Measurements from ENCODE around the gene CUL9.

CUL9 gene

GRCh38 chr6:43261198-43261597, 79.2 kb downstream of the CUL9 start:
- H3K4me3 ChIP-seq (replicated peaks; ENCODE audit: insufficient read depth, low read length): no peak overlapping the region
- H3K27me3 ChIP-seq (ENCODE audit: insufficient read depth, poor library complexity, severe bottlenecking): peaks cover 7% of the 10 kb centered on the region
- no peak for TF ChIP-seq SPI1 (IDR thresholded peaks at IDR 0.05; ENCODE audit: borderline replicate concordance, low read depth)
- TF ChIP-seq CTCF (IDR thresholded peaks at IDR 0.05; ENCODE audit: insufficient read depth, low read length): no peak
- no peak for TF ChIP-seq POLR2AphosphoS5 (IDR thresholded peaks at IDR 0.05; ENCODE audit: low read depth)
- TF ChIP-seq REST (IDR thresholded peaks at IDR 0.05; ENCODE audit: insufficient replicate concordance, low read depth): no peak
- TF ChIP-seq GABPA (IDR thresholded peaks at IDR 0.05; ENCODE audit: low read depth): no peak
- H3K27ac ChIP-seq (replicated peaks): no peak overlapping the region
- DNase-seq (ENCODE audit: low read depth in 1 of 2, low spot score in 1 of 2): no peak

- H3K4me3 ChIP-seq (replicated peaks; ENCODE audit: insufficient read depth, low read length): no peak overlapping the region
- peaks cover 7% of the 10 kb centered on the region for H3K27me3 ChIP-seq (ENCODE audit: insufficient read depth, poor library complexity, severe bottlenecking)
- DNase-seq (ENCODE audit: low read depth in 1 of 2, low spot score in 1 of 2): no peak
- TF ChIP-seq REST (IDR thresholded peaks at IDR 0.05; ENCODE audit: insufficient replicate concordance, low read depth) (no peak), POLR2AphosphoS5 (IDR thresholded peaks at IDR 0.05; ENCODE audit: low read depth) (no peak), CTCF (IDR thresholded peaks at IDR 0.05; ENCODE audit: insufficient read depth, low read length) (no peak), SPI1 (IDR thresholded peaks at IDR 0.05; ENCODE audit: borderline replicate concordance, low read depth) (no peak), GABPA (IDR thresholded peaks at IDR 0.05; ENCODE audit: low read depth) (no peak)
- H3K27ac ChIP-seq (replicated peaks): no peak overlapping the region
Measured at GRCh38 chr6:43262000-43262779, 80.2 kb downstream of the CUL9 start.

GRCh38 chr6:43262780-43263313, 80.9 kb downstream of the CUL9 start:
- Histone ChIP-seq H3K27ac (replicated peaks) (no peak overlapping the region), H3K4me3 (replicated peaks; ENCODE audit: insufficient read depth, low read length) (no peak overlapping the region), H3K27me3 (ENCODE audit: insufficient read depth, poor library complexity, severe bottlenecking) (peaks cover 5% of the 10 kb centered on the region)
- TF ChIP-seq GABPA (IDR thresholded peaks at IDR 0.05; ENCODE audit: low read depth): no peak
- TF ChIP-seq REST (IDR thresholded peaks at IDR 0.05; ENCODE audit: insufficient replicate concordance, low read depth): no peak
- no peak for TF ChIP-seq SPI1 (IDR thresholded peaks at IDR 0.05; ENCODE audit: borderline replicate concordance, low read depth)
- TF ChIP-seq POLR2AphosphoS5 (IDR thresholded peaks at IDR 0.05; ENCODE audit: low read depth): no peak
- TF ChIP-seq CTCF (IDR thresholded peaks at IDR 0.05; ENCODE audit: insufficient read depth, low read length): no peak
- no peak for DNase-seq (ENCODE audit: low read depth in 1 of 2, low spot score in 1 of 2)

Data from HL-60 (cell line).